Activated CD4-positive, alpha-beta T cell treated with anti-CD3 and anti-CD28 coated beads for 48 hours (primary cell): ENCODE data around the gene NADK2.
"Not testable (repeated sequence)": the region's sequence is repeated elsewhere in the genome, so short reads cannot be mapped to it uniquely, and the experiment has no call there.

ENCODE experiments used
- DNase-seq: peaks from one replicate; pipeline ENCODE4 v3.0.0-alpha.2; 2020

NADK2 gene

GRCh38 chr5:36206913-36207312 lies 34.8 kb downstream of the NADK2 start:
- no peak for DNase-seq

GRCh38 chr5:36205329-36205728 lies 36.4 kb downstream of the NADK2 start:
- no peak for DNase-seq

- DNase-seq = no peak
These were observed 39.2 kb downstream of the NADK2 start for GRCh38 chr5:36202521-36202961.

- no peak for DNase-seq
These were observed 41.2 kb downstream of the NADK2 start for GRCh38 chr5:36200513-36200912.

DNA sequence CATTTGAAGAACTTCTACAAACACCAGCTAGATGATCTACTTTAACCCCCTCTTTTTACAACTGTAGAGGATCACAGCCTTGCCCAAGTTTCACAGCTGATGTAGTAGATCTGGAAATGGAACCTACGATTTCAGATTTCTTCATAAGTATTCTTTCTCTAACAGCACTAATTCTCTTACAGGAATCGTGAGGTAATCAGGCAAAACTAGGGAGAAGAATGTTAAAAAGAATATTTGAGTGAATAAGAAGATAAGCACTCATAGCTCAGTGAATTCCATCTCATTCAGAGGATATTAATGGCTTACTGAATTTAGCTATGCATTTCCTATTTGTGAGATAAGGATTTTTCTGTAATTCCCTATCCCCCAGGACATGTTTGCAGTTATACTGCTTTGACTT lies 42.1 kb downstream of the NADK2 start:
- DNase-seq = no peak

GRCh38 chr5:36198783-36199182 lies 42.9 kb downstream of the NADK2 start:
- DNase-seq = not testable (repeated sequence)

GRCh38 chr5:36198281-36198680 lies 43.4 kb downstream of the NADK2 start:
- DNase-seq = no peak

GRCh38 chr5:36193746-36194145 lies 48.0 kb downstream of the NADK2 start:
- DNase-seq = no peak

DNA sequence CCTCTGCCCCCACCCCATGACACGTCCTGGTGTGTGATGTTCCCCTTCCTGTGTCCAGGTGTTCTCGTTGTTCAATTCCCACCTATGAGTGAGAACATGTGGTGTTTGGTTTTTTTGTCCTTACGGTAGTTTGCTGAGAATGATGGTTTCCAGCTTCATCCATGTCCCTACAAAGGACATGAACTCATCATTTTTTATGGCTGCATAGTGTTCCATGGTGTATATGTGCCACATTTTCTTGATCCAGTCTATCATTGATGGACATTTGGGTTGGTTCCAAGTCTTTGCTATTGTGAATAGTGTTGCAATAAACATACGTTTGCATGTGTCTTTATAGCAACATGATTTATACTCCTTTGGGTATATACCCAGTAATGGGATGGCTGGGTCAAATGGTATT lies 57.3 kb downstream of the NADK2 start:
- not testable (repeated sequence) for DNase-seq

DNA sequence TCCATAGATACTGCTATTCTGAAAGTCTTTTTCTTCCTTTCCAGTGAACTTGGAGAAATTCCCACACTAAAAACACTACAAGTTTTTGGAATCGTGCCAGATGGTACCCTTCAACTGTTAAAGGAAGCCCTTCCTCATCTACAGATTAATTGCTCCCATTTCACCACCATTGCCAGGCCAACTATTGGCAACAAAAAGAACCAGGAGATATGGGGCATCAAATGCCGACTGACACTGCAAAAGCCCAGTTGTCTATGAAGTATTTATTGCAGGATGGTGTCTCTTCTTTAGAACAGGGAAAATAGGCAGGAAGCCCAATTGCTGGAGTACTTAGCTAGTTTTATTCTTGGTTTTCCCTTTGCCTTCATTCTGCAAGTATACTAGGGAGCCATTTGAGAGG lies 60.0 kb downstream of the NADK2 start:
- no peak for DNase-seq

DNA sequence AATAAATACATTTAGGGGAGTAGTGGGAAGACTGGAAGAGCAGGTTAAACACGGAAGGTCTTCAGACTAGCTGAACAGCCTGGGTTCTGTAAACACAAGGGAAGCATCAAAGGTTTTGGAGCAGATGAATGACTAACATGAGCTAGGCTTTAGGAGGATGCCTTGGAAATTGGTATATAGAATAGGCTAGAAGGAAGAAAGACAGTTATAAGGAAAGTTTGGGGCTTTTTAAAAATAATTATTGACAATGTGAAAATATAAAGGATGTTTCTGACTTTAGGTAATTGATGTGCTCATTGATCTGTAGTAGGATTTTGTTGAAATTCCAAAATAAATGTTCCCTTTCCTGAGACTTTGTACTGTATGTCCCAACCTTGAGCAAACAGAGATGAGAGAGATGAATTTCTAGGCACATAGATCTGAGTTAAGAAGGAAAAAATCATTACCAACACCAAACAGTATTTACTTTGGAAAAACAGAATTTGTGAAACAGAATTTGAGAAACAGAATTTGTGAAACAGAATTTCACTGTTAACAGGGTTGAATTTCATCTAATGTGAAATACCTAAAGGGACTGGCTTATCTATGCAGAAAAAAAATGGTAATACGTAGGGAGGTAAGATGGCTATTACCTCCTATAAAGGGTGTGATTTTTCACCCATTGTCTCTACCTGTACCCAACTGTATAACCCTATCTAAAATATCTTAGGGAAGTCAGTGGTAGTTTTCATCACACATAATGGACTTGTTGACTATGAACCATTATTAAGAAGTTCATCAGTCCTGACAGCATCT lies 61.0 kb downstream of the NADK2 start:
- DNase-seq = no peak

GRCh38 chr5:36179950-36180349 lies 61.8 kb downstream of the NADK2 start:
- DNase-seq = no peak

GRCh38 chr5:36178524-36178890 lies 63.2 kb downstream of the NADK2 start:
- no peak for DNase-seq

DNA sequence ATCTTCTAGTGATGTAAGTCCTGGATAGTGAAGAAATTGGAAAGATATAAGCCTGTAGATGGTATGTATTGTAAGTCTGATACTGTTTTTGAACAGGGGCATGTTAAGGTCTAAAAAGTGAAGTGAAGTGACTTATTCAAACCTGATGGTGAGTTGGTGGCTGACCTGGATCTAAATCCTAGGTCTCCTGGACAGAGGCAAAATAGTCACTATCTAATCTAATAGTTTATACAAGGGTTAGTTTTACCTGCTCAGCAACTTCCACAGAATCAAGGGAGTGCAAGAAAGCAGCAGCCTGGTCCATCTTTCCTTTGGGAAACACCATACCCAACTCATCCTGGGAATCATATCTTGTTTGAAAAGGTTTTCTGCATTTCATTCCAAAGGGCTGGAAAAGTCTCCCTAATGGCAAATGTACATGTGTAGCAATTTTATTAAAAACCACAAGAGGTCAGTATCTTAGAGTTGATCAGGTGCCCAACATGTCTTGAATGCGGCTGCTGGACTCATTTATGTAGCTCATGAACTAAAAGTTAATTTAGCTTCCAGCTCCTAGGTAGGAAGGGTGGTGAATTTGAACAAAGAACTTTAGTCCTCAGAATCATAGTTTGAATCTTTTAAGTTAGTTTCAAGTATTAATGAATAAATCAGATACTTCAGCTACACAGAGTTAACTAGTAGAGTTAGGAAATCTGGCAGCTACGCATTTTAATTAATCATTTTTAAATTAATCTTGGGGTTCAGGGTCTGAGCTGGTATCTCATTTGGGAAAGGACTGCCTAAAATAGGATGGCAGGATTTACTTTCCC lies 63.8 kb downstream of the NADK2 start:
- DNase-seq = no peak

- no peak for DNase-seq
These were observed 64.6 kb downstream of the NADK2 start for GRCh38 chr5:36177154-36177553.

DNA sequence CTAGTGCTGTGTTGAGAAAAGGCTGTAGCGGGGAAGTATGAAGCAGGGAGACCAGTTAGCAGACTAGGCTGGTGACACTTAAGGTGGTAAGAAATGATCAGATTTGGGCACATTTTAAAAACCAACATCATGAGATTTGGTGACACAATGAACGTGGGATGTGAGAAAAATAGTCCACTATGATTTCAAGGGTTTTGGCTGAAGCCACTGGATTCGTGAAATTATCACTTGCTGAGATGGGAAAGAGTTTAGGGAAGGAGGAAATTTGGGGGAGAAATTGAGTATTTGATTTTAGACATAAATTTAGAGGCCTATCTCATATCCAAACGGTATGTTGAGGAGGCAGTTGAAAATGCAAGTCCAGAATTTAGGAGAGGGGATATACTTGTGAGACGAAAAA lies 66.7 kb downstream of the NADK2 start:
- no peak for DNase-seq

- DNase-seq = no peak
These were observed 67.6 kb downstream of the NADK2 start for GRCh38 chr5:36174119-36174518.

- DNase-seq = no peak
These were observed 68.3 kb downstream of the NADK2 start for GRCh38 chr5:36173426-36173825.

DNA sequence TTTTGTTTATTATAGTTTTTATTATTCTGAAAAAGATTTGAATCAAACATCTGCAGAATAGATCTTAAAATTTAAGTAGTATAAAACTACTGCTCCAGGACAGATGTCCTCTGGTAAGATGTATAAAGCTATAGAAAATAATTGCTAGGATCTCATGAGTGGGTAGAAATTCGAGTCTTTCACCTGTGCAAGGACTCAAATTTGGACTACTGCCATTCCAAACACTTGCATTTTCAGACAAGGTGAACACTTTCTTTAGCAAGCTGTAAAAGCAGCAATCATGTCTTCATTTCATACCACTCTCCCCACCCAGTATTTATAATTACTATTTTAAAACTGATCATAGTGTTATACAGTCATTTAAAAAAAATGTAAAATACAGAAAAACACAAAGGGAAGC lies 69.1 kb downstream of the NADK2 start:
- DNase-seq = no peak

GRCh38 chr5:36170832-36171424 lies 70.8 kb downstream of the NADK2 start:
- DNase-seq = no peak

GRCh38 chr5:36168737-36169136 lies 73.0 kb downstream of the NADK2 start:
- no peak for DNase-seq

DNA sequence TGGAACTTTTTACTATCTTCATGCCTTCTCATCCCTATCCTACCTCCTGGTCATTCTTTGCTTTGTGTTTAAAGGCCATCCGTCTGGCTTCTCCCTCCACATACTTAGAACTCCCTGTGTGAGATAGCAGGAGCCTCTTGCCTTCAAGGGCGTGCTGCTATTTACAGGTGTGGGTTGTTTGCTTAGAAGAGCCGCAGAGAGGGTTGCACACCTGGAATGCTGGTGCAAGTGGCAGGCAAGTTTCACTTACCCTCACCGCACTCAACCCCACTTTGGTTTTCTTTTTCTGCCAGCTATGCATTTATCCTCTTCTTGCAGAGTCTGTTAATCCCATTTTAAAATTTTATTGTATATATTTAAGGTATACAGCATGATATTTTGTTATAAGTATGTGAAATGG lies 77.3 kb downstream of the NADK2 start:
- DNase-seq = no peak

DNA sequence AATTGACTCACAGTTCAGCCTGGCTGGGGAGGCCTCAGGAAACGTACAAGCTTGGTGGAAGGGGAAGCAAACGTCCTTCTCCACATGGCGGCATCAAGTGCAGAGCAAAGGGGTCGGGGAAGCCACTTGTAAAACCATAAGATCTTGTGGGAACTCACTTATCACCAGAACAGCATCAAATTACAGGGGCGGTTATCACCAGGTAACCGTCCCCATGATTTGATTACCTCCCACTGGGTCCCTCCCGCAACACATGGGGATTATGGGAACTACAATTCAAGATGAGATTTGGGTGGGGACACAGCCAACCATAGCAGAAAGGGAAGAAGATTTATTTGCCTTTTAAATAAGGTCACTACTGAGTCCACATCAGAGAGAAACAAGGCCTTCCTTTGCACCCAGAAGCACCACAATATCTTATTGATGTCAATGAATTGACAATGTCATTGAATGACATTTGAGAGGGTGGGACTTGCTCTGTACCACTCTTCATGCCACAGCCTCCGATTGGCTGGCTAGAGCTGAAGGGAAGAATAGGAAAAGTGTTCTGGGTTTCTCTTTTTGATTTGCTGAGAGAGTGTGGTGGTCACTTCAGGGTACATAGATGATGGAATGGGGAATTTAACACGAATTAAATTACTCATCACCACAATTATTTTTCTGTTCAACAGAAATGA lies 78.8 kb downstream of the NADK2 start:
- DNase-seq = no peak
